Osteoblast (primary cell): ENCODE data around the gene TUBB. TPM values are rescaled to one million over a fixed set of nuclear protein-coding genes. Genes with fewer than 3 reads are reported as not detected.
"Not testable (repeated sequence)": the region's sequence is repeated elsewhere in the genome, so short reads cannot be mapped to it uniquely, and the experiment has no call there.

Experiments
- DNase-seq: peaks from one replicate; pipeline ENCODE4 v3.0.0; 2011; ENCODE audit warnings: low spot score, mixed read lengths; ENCODE audit not compliant: insufficient read length; ENCODE audit errors: missing footprints
- H2AFZ ChIP-seq: 2 replicates; pipeline ENCODE4 v1.6.0; 2011; ENCODE audit warnings: mild to moderate bottlenecking, low read length
- H3K27ac ChIP-seq: 2 replicates; pipeline ENCODE4 v1.5.1; 2011; ENCODE audit warnings: mild to moderate bottlenecking, low read depth, low read length, moderate library complexity
- H3K27me3 ChIP-seq: 2 replicates; pipeline ENCODE4 v1.6.0; 2012; ENCODE audit warnings: mild to moderate bottlenecking, control low read depth, inconsistent platforms, low read length, moderate library complexity; ENCODE audit not compliant: insufficient read depth
- H3K36me3 ChIP-seq: 2 replicates; pipeline ENCODE4 v1.5.1; 2011; ENCODE audit warnings: mild to moderate bottlenecking, low read length, control low read depth, moderate library complexity; ENCODE audit not compliant: insufficient read depth
- H3K4me1 ChIP-seq: 2 replicates; pipeline ENCODE4 v1.5.1; 2011; ENCODE audit warnings: mild to moderate bottlenecking, low read length, control low read depth, moderate library complexity; ENCODE audit not compliant: insufficient read depth
- H3K4me2 ChIP-seq: 2 replicates; pipeline ENCODE4 v1.6.0; 2011; ENCODE audit warnings: mild to moderate bottlenecking, low read length; ENCODE audit not compliant: insufficient read depth
- H3K4me3 ChIP-seq: fragments of 200-600 bp; sonication (generic); 3 replicates; pipeline ENCODE4 v1.5.1; 2012; ENCODE audit warnings: mild to moderate bottlenecking, low read length, inconsistent platforms; ENCODE audit not compliant: insufficient read depth
- H3K79me2 ChIP-seq: 2 replicates; pipeline ENCODE4 v1.6.0; 2012; ENCODE audit warnings: mild to moderate bottlenecking, low read length, control low read depth, inconsistent platforms; ENCODE audit not compliant: insufficient read depth
- H3K9me3 ChIP-seq: 2 replicates; pipeline ENCODE4 v1.5.1; 2011; ENCODE audit warnings: low read depth, low read length, control low read depth
- H4K20me1 ChIP-seq: 2 replicates; pipeline ENCODE4 v1.6.0; 2012; ENCODE audit warnings: mild to moderate bottlenecking, low read length, control low read depth; ENCODE audit not compliant: insufficient read depth
- CTCF ChIP-seq: IDR thresholded peaks from 2 replicates; pipeline ENCODE4 v1.5.1; 2011; ENCODE audit warnings: mild to moderate bottlenecking, low read depth, low read length, moderate library complexity; ENCODE audit errors: extremely low read depth
- total RNA-seq: library from RNA; depleted of rRNA; stranded (reverse); fragments of >200 nt; gene quantifications from 2 replicates; pipeline ENCODE4 v1.2.3, GENCODE V29; 2012

TUBB gene
- total RNA-seq, 1 donor = 509 TPM

- not testable (repeated sequence) for H2AFZ ChIP-seq, H3K9me3 ChIP-seq, H3K27me3 ChIP-seq, DNase-seq
- H3K36me3 ChIP-seq = peaks cover 56% of the 10 kb centered on the region
- H3K4me2 ChIP-seq = peak overlapping the region; percentile 93
- peak overlapping the region; percentile 26 for H3K27ac ChIP-seq
- TF ChIP-seq CTCF = peak; percentile 4
- H3K4me1 ChIP-seq = peaks cover 47% of the 10 kb centered on the region
- peaks cover 48% of the 10 kb centered on the region for H4K20me1 ChIP-seq
- peaks cover 56% of the 10 kb centered on the region for H3K79me2 ChIP-seq
- peak overlapping the region; percentile 93 for H3K4me3 ChIP-seq
Observed at GRCh38 chr6:30723843-30724741, 3.9 kb downstream of the TUBB start.

GRCh38 chr6:30724906-30725667 lies 4.9 kb downstream of the TUBB start:
- H3K4me2 ChIP-seq = peak overlapping the region; percentile 51
- peak overlapping the region; percentile 26 for H3K27ac ChIP-seq
- no peaks in the 10 kb centered on the region for H3K27me3 ChIP-seq
- peaks cover 42% of the 10 kb centered on the region for H3K4me1 ChIP-seq
- H3K4me3 ChIP-seq = no peak overlapping the region
- H3K79me2 ChIP-seq = peaks cover 52% of the 10 kb centered on the region
- TF ChIP-seq CTCF = no peak
- no peak overlapping the region for H2AFZ ChIP-seq
- peaks cover 48% of the 10 kb centered on the region for H4K20me1 ChIP-seq
- peak; percentile 80 for DNase-seq
- H3K9me3 ChIP-seq = no peaks in the 10 kb centered on the region
- peaks cover 66% of the 10 kb centered on the region for H3K36me3 ChIP-seq

GRCh38 chr6:30725713-30726505 lies 5.8 kb downstream of the TUBB start:
- peak overlapping the region; percentile 26 for H3K27ac ChIP-seq
- peaks cover 48% of the 10 kb centered on the region for H4K20me1 ChIP-seq
- peaks cover 42% of the 10 kb centered on the region for H3K4me1 ChIP-seq
- no peak overlapping the region for H3K4me3 ChIP-seq
- no peaks in the 10 kb centered on the region for H3K27me3 ChIP-seq
- no peak overlapping the region for H2AFZ ChIP-seq
- peaks cover 44% of the 10 kb centered on the region for H3K79me2 ChIP-seq
- TF ChIP-seq CTCF = no peak
- peak; percentile 70 for DNase-seq
- no peak overlapping the region for H3K4me2 ChIP-seq
- peaks cover 74% of the 10 kb centered on the region for H3K36me3 ChIP-seq
- H3K9me3 ChIP-seq = no peaks in the 10 kb centered on the region
